Aorta (tissue), 5 donors: ENCODE results near the gene KRT9. TPM values are rescaled to one million over a fixed set of nuclear protein-coding genes. Genes with fewer than 3 reads are reported as not detected.

ENCODE experiments used
- ATAC-seq: fragments of 200-7000 bp; cut with Tn5 transposase; one replicate; pipeline ENCODE4 v1.9.1; 2022; ENCODE audit warnings: moderate library complexity; ENCODE audit not compliant: low FRiP score
- DNase-seq, 2 donors: peaks; one replicate each; pipeline ENCODE4 v3.0.0-alpha.2; 2020
- H3K27ac ChIP-seq, 2 donors: one replicate each; pipeline ENCODE4 v1.5.1; 2013; ENCODE audit warnings: low read length in 2 of 2, mild to moderate bottlenecking in 2 of 2, moderate library complexity in 2 of 2, control low read depth in 1 of 2, inconsistent platforms in 1 of 2, low read depth in 1 of 2
- H3K27me3 ChIP-seq, 2 donors: one replicate each; pipeline ENCODE4 v1.6.1; 2013; ENCODE audit warnings: control low read depth in 1 of 2, low read length in 1 of 2, mild to moderate bottlenecking in 1 of 2, moderate library complexity in 1 of 2; ENCODE audit not compliant: insufficient read depth in 2 of 2, control insufficient read depth in 1 of 2
- H3K36me3 ChIP-seq, 2 donors: one replicate each; pipeline ENCODE4 v1.6.1; 2013; ENCODE audit warnings: control low read depth in 1 of 2, low read length in 1 of 2, mild to moderate bottlenecking in 1 of 2; ENCODE audit not compliant: insufficient read depth in 2 of 2, control insufficient read depth in 1 of 2
- H3K4me1 ChIP-seq, 2 donors: one replicate each; pipeline ENCODE4 v1.6.1; 2013; ENCODE audit warnings: low read length in 2 of 2, control low read depth in 1 of 2, mild to moderate bottlenecking in 1 of 2, moderate library complexity in 1 of 2; ENCODE audit not compliant: insufficient read depth in 2 of 2, control insufficient read depth in 1 of 2
- H3K4me3 ChIP-seq, 2 donors: one replicate each; pipeline ENCODE4 v1.5.1; 2013; ENCODE audit warnings: low read length in 2 of 2, control low read depth in 1 of 2, mild to moderate bottlenecking in 1 of 2
- H3K9me3 ChIP-seq: one replicate; pipeline ENCODE4 v1.6.1; 2013; ENCODE audit warnings: mild to moderate bottlenecking, low read length; ENCODE audit not compliant: control insufficient read depth
- WGBS, 2 donors: extraction: QIAGEN DNeasy Blood & Tissue Kit; methylation state at CpG; one replicate each; pipeline ENCODE4 v1.1.7; 2013; 5-methylcytosine and 5-hydroxymethylcytosine counted together
- intact Hi-C, 2 donors: fragments of 100-400 bp; cut with DNase I; formaldehyde crosslinking; loops; one replicate each; pipeline versions ENCODE4 v1.14.2 to v1.15.0; 2022
- polyA plus RNA-seq, 2 donors: library from polyadenylated mRNA; stranded (reverse); fragments of 200-250 nt; gene quantifications; one replicate each; pipeline ENCODE4 v1.2.3, GENCODE V29; 2013
- total RNA-seq, 2 donors: library from RNA; stranded (reverse); fragmentation: NEBNext Ultra II Directional; extraction: Animal tissue kit (Norgen Biotek cat#: 25700); gene quantifications; one replicate each; pipeline ENCODE4 v1.2.1, GENCODE V29; 2021
- donor health status: healthy with polysubstance abuse.
- donor health status: Bipolar disorder and iron deficiency.
- donor health status: DM: no; HTN: no; CAD: no.
- donor health status: DM: no; HTN: no; CAD: no.
- donor health status: DM: yes; HTN: yes; CAD: no.

KRT9 gene
- total and polyA plus RNA-seq, 4 donors = 0.18 TPM; not detected in 3

DNA sequence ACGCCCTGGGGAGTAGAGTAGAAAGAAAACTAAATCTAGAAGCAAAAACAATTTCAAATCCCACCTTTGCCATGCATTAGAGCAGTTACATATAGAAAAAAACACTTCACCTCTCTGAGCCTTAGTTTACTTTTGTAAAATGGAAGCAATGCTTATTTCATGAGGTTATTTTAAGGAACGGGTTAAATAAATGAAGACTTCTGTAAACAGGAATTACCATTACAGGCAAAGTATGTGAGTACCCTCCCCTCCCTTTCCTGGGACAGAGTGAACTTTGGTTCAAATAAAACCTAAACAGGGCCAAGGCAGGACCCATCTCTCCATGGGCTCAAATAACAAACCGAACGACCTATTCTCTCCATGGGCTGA, 48.6 kb downstream of the KRT9 start:
- Histone ChIP-seq H3K4me1 (no peaks in the 10 kb centered on the region), H3K9me3 (no peaks in the 10 kb centered on the region), H3K27me3 (peaks cover 0 to 3% of the 10 kb centered on the region in 2 donors), H3K4me3 (no peak overlapping the region), H3K36me3 (no peaks in the 10 kb centered on the region), H3K27ac (no peak overlapping the region)
- no peak for ATAC-seq
- WGBS, 2 donors = 70 to 74% methylated on average over 4 of the region's 4 CpGs
- DNase-seq = no peak
- intact Hi-C loops = no loop called here

DNA sequence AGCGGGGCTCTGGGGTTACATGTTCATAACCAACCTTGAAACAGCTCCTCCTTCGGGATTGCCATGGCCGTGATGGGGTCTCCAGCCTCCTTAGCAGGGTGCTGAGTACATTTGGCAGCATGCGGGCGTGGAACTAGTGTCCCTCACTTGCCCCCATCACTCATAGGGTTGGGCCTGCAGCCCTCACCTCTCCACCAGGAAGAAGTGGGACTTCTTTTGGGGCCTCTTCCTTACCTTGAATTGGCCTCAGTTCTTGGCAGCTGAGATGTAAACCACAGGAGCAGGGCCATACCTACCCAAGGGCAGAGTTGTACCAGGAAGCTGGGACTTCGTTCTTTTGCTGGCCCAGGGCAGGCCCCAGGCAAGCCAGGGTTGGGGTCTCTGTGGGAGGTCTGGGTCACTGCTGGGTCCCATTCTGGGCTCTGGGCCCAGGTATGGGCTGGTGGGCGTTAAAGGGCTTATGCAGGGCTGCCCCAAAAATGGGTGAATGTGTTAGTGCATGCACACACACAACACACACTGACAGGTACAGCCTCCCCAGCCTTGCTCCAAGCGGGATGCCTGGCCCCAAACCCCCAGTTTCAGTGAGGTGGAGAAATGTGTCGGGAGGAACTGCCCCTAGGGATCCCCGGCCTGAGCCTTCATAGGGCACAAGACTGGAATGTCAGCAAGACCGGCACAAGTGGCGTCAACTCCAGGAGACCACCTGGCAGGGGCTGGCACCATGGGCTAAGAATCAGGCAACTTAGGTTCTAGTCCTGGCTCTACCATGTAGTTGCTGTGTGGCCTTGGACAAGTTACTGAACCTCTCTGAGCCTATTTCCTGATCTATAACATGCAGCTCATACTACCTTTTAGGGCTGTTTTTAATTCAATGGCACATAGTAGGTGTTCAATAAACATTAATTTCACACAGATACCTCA, 49.3 kb downstream of the KRT9 start:
- WGBS, 2 donors = 95% methylated on average over 12 of the region's 12 CpGs
- ATAC-seq = no peak
- DNase-seq = no peak
- Histone ChIP-seq H3K9me3 (no peaks in the 10 kb centered on the region), H3K27me3 (no peaks in the 10 kb centered on the region), H3K36me3 (no peaks in the 10 kb centered on the region), H3K4me3 (no peak overlapping the region), H3K4me1 (no peaks in the 10 kb centered on the region), H3K27ac (no peak overlapping the region)
- intact Hi-C loops = no loop called here

DNA sequence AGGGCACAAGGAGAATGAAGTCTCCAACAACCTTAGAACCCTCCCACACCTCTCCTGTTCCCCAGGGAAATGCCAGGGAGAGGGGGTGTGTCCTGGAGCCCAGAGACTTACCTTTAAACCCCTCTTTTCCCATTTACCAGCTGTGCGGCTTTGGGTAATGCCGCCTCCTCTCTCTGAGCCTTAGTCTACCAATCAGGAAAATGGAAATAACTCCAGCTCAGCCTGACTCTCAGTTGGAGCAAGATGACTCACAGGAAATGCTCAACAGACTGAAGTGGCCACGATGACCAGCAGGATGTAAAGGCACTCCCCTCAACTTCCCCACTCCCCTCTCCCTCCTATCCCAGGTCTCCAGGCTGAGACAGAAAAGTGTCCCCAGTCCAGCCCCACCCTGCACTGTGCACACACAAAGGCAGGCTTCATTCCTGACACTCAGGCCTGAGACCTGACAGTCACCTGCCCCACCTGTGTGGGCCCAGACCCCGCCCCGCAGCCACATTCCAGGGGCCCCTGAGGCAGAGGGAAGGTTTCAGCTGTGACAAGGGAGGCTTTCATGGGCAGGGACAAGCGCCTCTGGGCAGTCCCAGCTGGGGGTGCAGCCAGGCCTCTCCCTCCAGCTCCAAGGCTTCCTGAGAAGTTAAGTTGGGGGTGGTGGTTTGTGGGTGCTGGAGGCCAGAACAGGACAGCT, 50.1 kb downstream of the KRT9 start:
- intact Hi-C loops = no loop called here
- peak; percentile 20 for ATAC-seq
- WGBS, 2 donors = 77 to 79% methylated on average over 6 of the region's 6 CpGs

DNA sequence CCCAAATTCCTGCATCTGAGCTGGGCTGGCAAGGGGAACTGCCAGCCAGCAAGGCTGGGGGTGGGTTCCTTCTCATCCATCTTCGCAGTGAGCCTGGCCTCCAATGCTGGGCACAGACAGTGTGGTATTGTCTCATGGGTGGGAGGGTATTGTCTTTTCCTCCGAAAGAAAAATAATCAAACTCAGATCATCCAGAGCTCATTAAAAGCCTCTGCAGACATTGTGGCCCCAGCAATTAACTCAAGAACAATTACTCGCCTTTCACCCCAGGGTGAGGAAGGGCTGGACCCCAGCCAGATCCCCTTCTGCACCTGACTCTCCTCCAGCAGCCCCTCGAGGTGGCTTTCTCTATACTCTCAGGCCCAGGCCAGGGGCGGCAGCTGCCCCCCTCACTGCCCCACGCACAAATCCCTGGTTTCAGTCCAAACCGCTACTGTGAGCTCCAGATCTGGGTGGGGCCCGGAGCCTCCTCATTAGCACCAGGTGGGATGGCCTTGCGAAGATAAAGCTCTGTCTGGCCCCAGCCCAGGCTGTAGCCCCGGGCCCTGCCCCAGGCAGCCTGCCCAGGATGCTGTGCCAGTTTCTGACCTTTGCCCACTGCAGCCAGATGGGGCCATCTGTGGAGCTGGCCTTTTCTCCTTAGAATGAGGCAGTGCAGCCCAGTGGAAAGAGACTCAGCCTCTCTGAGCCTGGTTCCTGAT, 50.9 kb downstream of the KRT9 start:
- no peaks in the 10 kb centered on the region for H3K36me3 ChIP-seq
- no peaks in the 10 kb centered on the region for H3K27me3 ChIP-seq
- no peaks in the 10 kb centered on the region for H3K4me1 ChIP-seq
- ATAC-seq (no peak), DNase-seq (no peak)
- H3K27ac ChIP-seq = no peak overlapping the region
- WGBS, 2 donors = 77 to 81% methylated on average over 10 of the region's 10 CpGs
- no peak overlapping the region for H3K4me3 ChIP-seq
- intact Hi-C loops = no loop called here
- no peaks in the 10 kb centered on the region for H3K9me3 ChIP-seq

More for the DNA sequence above, 50.1 kb downstream of the KRT9 start:
- Histone ChIP-seq H3K27ac (no peak overlapping the region), H3K36me3 (no peaks in the 10 kb centered on the region), H3K27me3 (no peaks in the 10 kb centered on the region), H3K9me3 (no peaks in the 10 kb centered on the region), H3K4me1 (no peaks in the 10 kb centered on the region), H3K4me3 (no peak overlapping the region)
- DNase-seq = no peak

DNA sequence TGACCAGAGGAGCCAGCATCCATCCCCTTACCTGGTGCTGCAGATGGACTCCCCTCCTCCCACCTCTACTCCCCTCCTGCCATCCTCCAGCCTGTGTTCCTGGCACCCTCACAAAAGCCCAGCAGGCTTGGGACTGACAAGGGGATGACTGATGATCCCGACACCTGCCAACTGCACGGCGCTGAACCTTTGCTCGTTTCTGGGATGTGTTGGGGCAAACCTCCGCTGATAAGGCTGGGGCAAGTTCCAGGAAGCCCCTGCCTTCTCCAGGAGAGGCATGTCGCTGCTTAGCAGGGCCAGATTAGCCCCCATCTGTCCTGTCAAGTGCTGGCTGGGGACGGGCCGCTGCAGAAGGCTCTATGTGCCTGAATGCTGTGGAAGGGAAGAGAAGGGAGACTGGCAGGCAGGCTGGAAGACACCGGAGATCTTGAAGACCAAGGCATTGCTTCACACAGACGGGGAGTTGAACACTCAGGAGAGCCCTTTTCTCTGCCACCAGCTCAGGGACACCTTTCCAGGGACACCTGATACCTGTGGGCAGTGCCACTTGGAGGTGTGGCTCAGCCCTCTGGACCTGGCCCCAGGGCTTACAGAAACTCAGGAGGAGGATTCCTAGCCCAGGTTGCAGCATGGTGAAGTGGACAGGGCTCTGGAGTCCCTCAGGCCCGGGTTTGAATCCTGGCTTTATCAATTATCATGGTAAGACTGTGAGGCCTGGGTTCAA, 52.2 kb downstream of the KRT9 start:
- Histone ChIP-seq H3K27me3 (no peaks in the 10 kb centered on the region), H3K27ac (no peak overlapping the region), H3K4me3 (no peak overlapping the region), H3K4me1 (no peaks in the 10 kb centered on the region), H3K9me3 (no peaks in the 10 kb centered on the region), H3K36me3 (no peaks in the 10 kb centered on the region)
- intact Hi-C loops = no loop called here
- ATAC-seq (no peak), DNase-seq (no peak)
- 36 to 37% methylated on average over 11 of the region's 11 CpGs for WGBS, 2 donors

DNA sequence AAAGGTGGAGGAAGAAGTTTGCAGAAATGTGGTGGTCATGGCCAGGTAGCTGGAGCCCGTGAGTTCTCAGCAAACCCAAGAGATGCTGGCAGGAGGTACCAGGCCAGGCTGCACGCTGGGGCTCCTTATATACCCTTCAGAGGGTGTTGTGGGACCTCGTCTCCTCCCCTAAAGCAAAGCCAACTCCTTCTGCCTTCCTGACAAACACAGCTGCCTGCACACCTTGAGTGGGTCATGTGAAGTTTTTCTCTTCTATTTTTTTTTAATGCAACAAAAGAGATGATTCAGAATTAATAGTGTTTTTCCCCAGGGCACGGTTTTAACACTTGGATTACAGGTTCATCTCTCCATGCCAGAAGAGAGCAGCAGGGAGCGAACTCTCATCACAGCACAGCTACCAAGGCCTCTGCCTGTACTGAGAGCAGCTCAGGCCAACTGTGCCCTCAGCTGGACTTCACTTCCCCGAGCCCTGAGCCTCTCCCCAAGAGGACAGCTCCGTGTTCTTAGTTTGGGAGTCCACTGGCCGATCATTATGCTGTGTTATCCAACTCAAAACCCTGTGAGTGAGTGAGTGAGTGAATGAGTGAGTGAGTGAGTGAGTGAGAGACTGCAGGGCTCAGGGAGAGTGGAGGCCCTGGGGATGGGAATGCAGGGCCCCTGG, 52.9 kb downstream of the KRT9 start, which contains the start of gene KRT15:
Gene KRT15, minus strand, starts transcription at position 102 of the 661 bp plus-strand sequence. Its CDS starts 63 bp downstream, at position 39.
- no peaks in the 10 kb centered on the region for H3K9me3 ChIP-seq
- ATAC-seq (no peak), DNase-seq (no peak)
- WGBS, 2 donors = 73 to 74% methylated on average over 8 of the region's 8 CpGs
- H3K4me3 ChIP-seq = no peak within 1 kb of the TSS
- H3K27me3 ChIP-seq = no peaks in the 10 kb centered on the region
- intact Hi-C loops = no loop called here
- H3K4me1 ChIP-seq = no peaks in the 10 kb centered on the region
- no peaks in the 10 kb centered on the region for H3K36me3 ChIP-seq
- H3K27ac ChIP-seq = no peak within 1 kb of the TSS

DNA sequence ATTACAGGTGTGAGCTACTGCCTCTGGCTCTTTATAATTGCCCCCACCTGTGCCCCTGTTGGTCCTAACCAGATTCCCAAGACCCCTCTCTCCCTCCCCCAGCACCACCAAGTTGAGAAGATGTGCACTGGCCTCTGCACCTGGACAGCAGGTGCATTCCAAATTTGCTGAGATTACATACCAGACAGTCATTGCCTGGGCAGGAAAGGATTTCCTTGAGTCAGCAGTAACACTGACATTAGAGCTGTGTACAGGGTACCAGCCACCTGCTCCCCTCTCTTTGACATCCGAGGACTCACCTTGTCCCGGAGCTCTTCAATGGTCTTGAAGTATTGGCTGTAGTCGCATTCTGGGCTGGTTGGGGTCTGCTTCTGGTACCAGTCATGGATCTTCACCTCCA, 53.8 kb downstream of the KRT9 start:
- DNase-seq (no peak), ATAC-seq (no peak)
- Histone ChIP-seq H3K27ac (no peak overlapping the region), H3K36me3 (no peaks in the 10 kb centered on the region), H3K4me3 (no peak overlapping the region), H3K27me3 (no peaks in the 10 kb centered on the region), H3K4me1 (no peaks in the 10 kb centered on the region), H3K9me3 (no peaks in the 10 kb centered on the region)
- intact Hi-C loops = no loop called here
- 95 to 97% methylated on average over 3 of the region's 3 CpGs for WGBS, 2 donors

DNA sequence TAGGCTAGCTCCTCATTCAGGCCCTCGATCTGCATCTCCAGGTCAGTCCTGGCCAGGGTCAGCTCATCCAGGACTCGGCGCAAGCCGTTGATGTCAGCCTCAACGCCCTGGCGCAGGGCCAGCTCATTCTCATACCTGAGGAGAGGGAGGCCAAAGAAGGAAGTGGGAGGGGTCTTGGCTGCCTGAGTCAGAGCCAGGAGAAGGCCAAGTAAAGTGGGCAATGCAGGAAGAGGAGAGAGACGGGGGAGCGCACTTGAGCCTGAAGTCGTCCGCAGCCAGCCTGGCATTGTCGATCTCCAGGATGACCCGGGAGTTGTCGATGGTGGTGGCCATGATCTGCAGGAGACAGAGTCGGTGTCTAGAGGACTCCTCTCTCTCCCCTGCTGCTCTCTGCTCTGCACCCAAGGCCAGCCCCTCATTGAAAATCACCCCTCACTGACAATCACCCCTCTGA, 55.0 kb downstream of the KRT9 start:
- Histone ChIP-seq H3K4me3 (no peak overlapping the region), H3K9me3 (no peaks in the 10 kb centered on the region), H3K36me3 (no peaks in the 10 kb centered on the region), H3K4me1 (no peaks in the 10 kb centered on the region), H3K27me3 (no peaks in the 10 kb centered on the region), H3K27ac (no peak overlapping the region)
- ATAC-seq (no peak), DNase-seq (no peak)
- 88 to 91% methylated on average over 14 of the region's 14 CpGs for WGBS, 2 donors
- intact Hi-C loops = no loop called here
